AML-193 (cell line): ENCODE measurements around the gene MYH4.

ENCODE experiments used
- DNase-seq, 2 experiments: peaks; one replicate each; lab custom pipeline; 2025; lab: John Stamatoyannopoulos, UW

Gene MYH4

GRCh38 chr17:10421900-10422542, 47.3 kb downstream of the MYH4 start, which contains the start of gene MYH8:
MYH8 (minus strand) TSS chr17:10421950; CDS start chr17:10420227, 1,723 bp downstream.
- DNase-seq = no peak

GRCh38 chr17:10421211-10421610, 48.1 kb downstream of the MYH4 start:
- DNase-seq = no peak

GRCh38 chr17:10420811-10421210, 48.5 kb downstream of the MYH4 start:
- no peak for DNase-seq

GRCh38 chr17:10417431-10417830, 51.9 kb downstream of the MYH4 start:
- no peak for DNase-seq

- DNase-seq = no peak
Observed at GRCh38 chr17:10415161-10415560, 54.2 kb downstream of the MYH4 start.

- DNase-seq = no peak
Observed at GRCh38 chr17:10403589-10403988, 65.8 kb downstream of the MYH4 start.

GRCh38 chr17:10398352-10398751, 71.0 kb downstream of the MYH4 start:
- DNase-seq = no peak

- no peak for DNase-seq
Observed at GRCh38 chr17:10396524-10397163, 72.7 kb downstream of the MYH4 start.

- DNase-seq = no peak
Observed at GRCh38 chr17:10394201-10394887, 75.0 kb downstream of the MYH4 start.
